A673 (cell line): ENCODE measurements around the gene CEACAM3. TPM values are rescaled to one million over a fixed set of nuclear protein-coding genes. Genes with fewer than 3 reads are reported as not detected.

Source experiments
- BruUV-seq: library from RNA; stranded (reverse); fragments of 400-500 nt; replicated peaks from 2 replicates; lab custom pipeline; 2021; lab: Mats Ljungman, UMichigan
- CTCF ChIA-PET: fragments of 300-600 bp; sonication (Branson Sonifier 250); formaldehyde crosslinking; loops from one replicate; lab custom pipeline; 2022; ENCODE audit warnings: antibody characterized with exemption; lab: Charles Lee
- POLR2A ChIA-PET: fragments of 300-600 bp; sonication (Branson Sonifier 250); formaldehyde crosslinking; loops from one replicate; lab custom pipeline; 2022; ENCODE audit warnings: antibody characterized with exemption; ENCODE audit not compliant: low non-redundant PET; lab: Charles Lee
- DNase-seq: peaks from one replicate; pipeline ENCODE4 v3.0.0-alpha.2; 2015; ENCODE audit warnings: low spot score
- H3K27ac ChIP-seq: fragments of 200-600 bp; sonication (generic); 2 replicates; pipeline ENCODE4 v1.5.1; 2016; ENCODE audit warnings: mixed run types, low read depth, mild to moderate bottlenecking, mixed read lengths, antibody characterized with exemption, low read length; ENCODE audit not compliant: poor library complexity, severe bottlenecking
- H3K27me3 ChIP-seq: fragments of 200-600 bp; sonication (generic); replicated peaks from 2 replicates; pipeline ENCODE4 v1.6.1; 2017; ENCODE audit warnings: mixed run types, low read depth, mild to moderate bottlenecking, mixed read lengths, antibody characterized with exemption, low read length; ENCODE audit not compliant: insufficient read depth, poor library complexity
- H3K36me3 ChIP-seq: fragments of 200-600 bp; sonication (generic); 2 replicates; pipeline ENCODE4 v1.6.1; 2016; ENCODE audit warnings: mixed run types, mild to moderate bottlenecking, mixed read lengths, antibody characterized with exemption, low read length; ENCODE audit not compliant: insufficient read depth, poor library complexity, severe bottlenecking
- H3K4me1 ChIP-seq: fragments of 200-600 bp; sonication (generic); 2 replicates; pipeline ENCODE4 v1.6.1; 2017; ENCODE audit warnings: mixed run types, mild to moderate bottlenecking, mixed read lengths, antibody characterized with exemption, low read length; ENCODE audit not compliant: insufficient read depth, poor library complexity, severe bottlenecking
- H3K4me3 ChIP-seq: fragments of 200-600 bp; sonication (generic); 2 replicates; pipeline ENCODE4 v1.5.1; 2016; ENCODE audit warnings: low read depth, mixed run types, mild to moderate bottlenecking, mixed read lengths, low read length; ENCODE audit not compliant: poor library complexity, severe bottlenecking
- H3K9me3 ChIP-seq: fragments of 200-600 bp; sonication (generic); 2 replicates; pipeline ENCODE4 v1.6.1; 2016; ENCODE audit warnings: mixed run types, low read depth, mild to moderate bottlenecking, mixed read lengths, antibody characterized with exemption, low read length; ENCODE audit not compliant: poor library complexity, severe bottlenecking
- EZH2 ChIP-seq: fragments of 200-600 bp; sonication (generic); IDR thresholded peaks from 2 replicates; pipeline ENCODE4 v1.6.1; 2017; ENCODE audit warnings: borderline replicate concordance, low read depth, mild to moderate bottlenecking, mixed read lengths, antibody characterized with exemption, low read length; ENCODE audit not compliant: poor library complexity, severe bottlenecking
- intact Hi-C: fragments of 100-400 bp; cut with micrococcal nuclease; formaldehyde crosslinking; loops from one replicate; pipeline ENCODE4 v1.10.0; 2022; ENCODE audit not compliant: unreplicated experiment
- total RNA-seq: library from RNA; stranded (reverse); gene quantifications from 2 replicates; pipeline ENCODE4 v1.2.3, GENCODE V29; 2021
- TF ChIP-seq, protein P1 (sequence below): fragments of 300-800, 200-600 bp; sonication (generic); conservative IDR thresholded peaks from 2 replicates; pipeline ENCODE4 v1.5.1; 2017; ENCODE audit warnings: low read depth, mild to moderate bottlenecking, antibody characterized with exemption, low read length, moderate library complexity, mixed read lengths

Gene CEACAM3
- total RNA-seq, 1 experiment from 2014 or later: not detected

GRCh38 chr19:41796901-41797300, 514 bp downstream of the CEACAM3 start:
- ChIA-PET CTCF (no interaction called here), POLR2A (no interaction called here)
- Histone ChIP-seq H3K36me3 (no peaks in the 10 kb centered on the region), H3K27me3 (no peaks in the 10 kb centered on the region), H3K9me3 (no peaks in the 10 kb centered on the region), H3K27ac (no peak overlapping the region), H3K4me3 (no peak overlapping the region), H3K4me1 (no peaks in the 10 kb centered on the region)
- no peak for DNase-seq
- TF ChIP-seq EZH2: no peak
- TF ChIP-seq, protein P1, sequence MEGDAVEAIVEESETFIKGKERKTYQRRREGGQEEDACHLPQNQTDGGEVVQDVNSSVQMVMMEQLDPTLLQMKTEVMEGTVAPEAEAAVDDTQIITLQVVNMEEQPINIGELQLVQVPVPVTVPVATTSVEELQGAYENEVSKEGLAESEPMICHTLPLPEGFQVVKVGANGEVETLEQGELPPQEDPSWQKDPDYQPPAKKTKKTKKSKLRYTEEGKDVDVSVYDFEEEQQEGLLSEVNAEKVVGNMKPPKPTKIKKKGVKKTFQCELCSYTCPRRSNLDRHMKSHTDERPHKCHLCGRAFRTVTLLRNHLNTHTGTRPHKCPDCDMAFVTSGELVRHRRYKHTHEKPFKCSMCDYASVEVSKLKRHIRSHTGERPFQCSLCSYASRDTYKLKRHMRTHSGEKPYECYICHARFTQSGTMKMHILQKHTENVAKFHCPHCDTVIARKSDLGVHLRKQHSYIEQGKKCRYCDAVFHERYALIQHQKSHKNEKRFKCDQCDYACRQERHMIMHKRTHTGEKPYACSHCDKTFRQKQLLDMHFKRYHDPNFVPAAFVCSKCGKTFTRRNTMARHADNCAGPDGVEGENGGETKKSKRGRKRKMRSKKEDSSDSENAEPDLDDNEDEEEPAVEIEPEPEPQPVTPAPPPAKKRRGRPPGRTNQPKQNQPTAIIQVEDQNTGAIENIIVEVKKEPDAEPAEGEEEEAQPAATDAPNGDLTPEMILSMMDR: no peak
- BruUV-seq: no TSS peak
- intact Hi-C loops: loop anchor here (10.0 kb wide), 1 partner anchor 158 kb away; the partner anchor contains the start of gene RABAC1

- DNase-seq: no peak
- ChIA-PET CTCF (no interaction called here), POLR2A (no interaction called here)
- intact Hi-C loops: loop anchor here (10.0 kb wide), 1 partner anchor 155 kb away; the partner anchor contains the start of gene RABAC1
- H3K4me3 ChIP-seq: no peak overlapping the region
- H3K27me3 ChIP-seq: no peaks in the 10 kb centered on the region
- H3K4me1 ChIP-seq: no peaks in the 10 kb centered on the region
- no TSS peak for BruUV-seq
- H3K27ac ChIP-seq: no peak overlapping the region
- H3K9me3 ChIP-seq: no peaks in the 10 kb centered on the region
- TF ChIP-seq, protein P1: no peak
- no peaks in the 10 kb centered on the region for H3K36me3 ChIP-seq
Measured at GRCh38 chr19:41799444-41800000, 3.1 kb downstream of the CEACAM3 start.

DNA sequence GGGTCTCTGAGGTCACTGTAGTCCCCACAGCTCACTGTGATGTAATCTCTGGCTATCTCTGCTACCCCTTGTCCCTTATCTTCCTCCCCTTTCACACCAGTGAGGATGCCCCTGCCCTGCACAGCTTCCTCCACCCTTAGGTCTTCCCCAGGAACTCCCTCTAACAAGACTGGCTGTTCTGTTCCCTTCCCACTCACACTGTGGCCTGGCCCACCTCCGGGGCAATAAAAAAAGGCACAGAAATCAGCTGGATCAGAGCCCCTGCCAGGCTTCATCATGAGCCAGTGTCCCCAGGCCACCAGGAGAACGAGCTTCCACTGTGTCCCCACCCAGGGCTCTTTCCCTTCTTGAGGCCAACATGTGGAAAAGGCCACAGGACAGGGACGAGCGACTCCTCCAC, 4.6 kb downstream of the CEACAM3 start:
- Histone ChIP-seq H3K4me1 (no peaks in the 10 kb centered on the region), H3K4me3 (no peak overlapping the region), H3K9me3 (no peaks in the 10 kb centered on the region), H3K27me3 (no peaks in the 10 kb centered on the region), H3K27ac (no peak overlapping the region), H3K36me3 (no peaks in the 10 kb centered on the region)
- DNase-seq: no peak
- ChIA-PET CTCF (no interaction called here), POLR2A (no interaction called here)
- intact Hi-C loops: no loop called here
- BruUV-seq: no TSS peak
- TF ChIP-seq EZH2: no peak
- TF ChIP-seq, protein P1: no peak
